Epithelial cell of prostate (primary cell): ENCODE data around the gene OR8B2.
"Not testable (repeated sequence)": the region's sequence is repeated elsewhere in the genome, so short reads cannot be mapped to it uniquely, and the experiment has no call there.

ENCODE experiments used
- DNase-seq: peaks from one replicate; pipeline ENCODE4 v3.0.0-alpha.2; 2011; ENCODE audit warnings: low read depth, low spot score
- H3K27ac ChIP-seq: fragments of 450-650 bp; 2 replicates; pipeline ENCODE4 v1.5.1; 2017; ENCODE audit warnings: mild to moderate bottlenecking

The OR8B2 gene

GRCh38 chr11:124384399-124384798 is at the start of gene OR8B2:
Gene OR8B2, minus strand, starts transcription at chr11:124384499. Its CDS starts 1,156 bp downstream, at chr11:124383343.
- no peak for DNase-seq
- no peak within 1 kb of the TSS for H3K27ac ChIP-seq

GRCh38 chr11:124429599-124429998 is 45.3 kb upstream of the OR8B2 start:
- no peak for DNase-seq

GRCh38 chr11:124424384-124424921 is 40.2 kb upstream of the OR8B2 start, which contains the start of gene OR8B4:
Gene OR8B4, minus strand, starts transcription at chr11:124424871. Its CDS starts 0 bp downstream, at chr11:124424871.
- H3K27ac ChIP-seq: no peak within 1 kb of the TSS
- no peak for DNase-seq

More at GRCh38 chr11:124429599-124429998, 45.3 kb upstream of the OR8B2 start:
- no peak overlapping the region for H3K27ac ChIP-seq

GRCh38 chr11:124421043-124421442 is 36.7 kb upstream of the OR8B2 start:
- no peak overlapping the region for H3K27ac ChIP-seq

GRCh38 chr11:124415356-124415923 is 31.1 kb upstream of the OR8B2 start:
- H3K27ac ChIP-seq: no peak overlapping the region
- no peak for DNase-seq

More at GRCh38 chr11:124421043-124421442, 36.7 kb upstream of the OR8B2 start:
- no peak for DNase-seq

- no peak overlapping the region for H3K27ac ChIP-seq
- DNase-seq: no peak
Observed at GRCh38 chr11:124409906-124410305, 25.6 kb upstream of the OR8B2 start.

- no peak for DNase-seq
- no peak overlapping the region for H3K27ac ChIP-seq
Observed at GRCh38 chr11:124405581-124405980, 21.3 kb upstream of the OR8B2 start.

- not testable (repeated sequence) for DNase-seq
Observed at GRCh38 chr11:124403186-124403585, 18.9 kb upstream of the OR8B2 start.

GRCh38 chr11:124402326-124402922 is 18.1 kb upstream of the OR8B2 start:
- no peak overlapping the region for H3K27ac ChIP-seq

More at GRCh38 chr11:124403186-124403585, 18.9 kb upstream of the OR8B2 start:
- not testable (repeated sequence) for H3K27ac ChIP-seq

GRCh38 chr11:124398924-124399323 is 14.6 kb upstream of the OR8B2 start, which contains the start of gene OR8B3:
Gene OR8B3, minus strand, starts transcription at chr11:124399024. Its CDS starts 1,673 bp downstream, at chr11:124397351.
- no peak for DNase-seq
- no peak within 1 kb of the TSS for H3K27ac ChIP-seq

More at GRCh38 chr11:124402326-124402922, 18.1 kb upstream of the OR8B2 start:
- peak; percentile 46 for DNase-seq

- not testable (repeated sequence) for DNase-seq, H3K27ac ChIP-seq
Observed at GRCh38 chr11:124396847-124397246, 12.5 kb upstream of the OR8B2 start.

GRCh38 chr11:124394408-124394807 is 10.1 kb upstream of the OR8B2 start:
- H3K27ac ChIP-seq: no peak overlapping the region
- no peak for DNase-seq

GRCh38 chr11:124382857-124383256 is 1.4 kb downstream of the OR8B2 start:
- not testable (repeated sequence) for DNase-seq, H3K27ac ChIP-seq

- H3K27ac ChIP-seq: no peak overlapping the region
- no peak for DNase-seq
Observed at GRCh38 chr11:124380585-124380984, 3.7 kb downstream of the OR8B2 start.

- H3K27ac ChIP-seq: no peak overlapping the region
- no peak for DNase-seq
Observed at GRCh38 chr11:124376280-124376679, 8.0 kb downstream of the OR8B2 start.

GRCh38 chr11:124359566-124359965 is 24.7 kb downstream of the OR8B2 start:
- H3K27ac ChIP-seq: no peak overlapping the region
- DNase-seq: no peak

GRCh38 chr11:124346311-124346955 is 37.9 kb downstream of the OR8B2 start:
- DNase-seq: no peak
- no peak overlapping the region for H3K27ac ChIP-seq

GRCh38 chr11:124344346-124344745 is 40.0 kb downstream of the OR8B2 start:
- DNase-seq: no peak
- H3K27ac ChIP-seq: no peak overlapping the region

- no peak for DNase-seq
- H3K27ac ChIP-seq: no peak overlapping the region
Observed at GRCh38 chr11:124340142-124340447, 44.2 kb downstream of the OR8B2 start.

GRCh38 chr11:124339396-124340141 is 44.7 kb downstream of the OR8B2 start:
- DNase-seq: no peak
- H3K27ac ChIP-seq: no peak overlapping the region
